Vagina (tissue), 2 donors: ENCODE measurements around the gene TPD52L1.
A peak's percentile ranks its signal among the peaks of the same experiment; 100 is the strongest.

Experiments used
- POLR2A ChIP-seq, 2 donors: fragments of 450-650 bp; IDR thresholded peaks; one replicate each; pipeline ENCODE4 v1.6.1; 2017; ENCODE audit warnings: antibody characterized with exemption in 2 of 2, mild to moderate bottlenecking in 2 of 2, moderate library complexity in 2 of 2
- POLR2AphosphoS5 ChIP-seq, 2 donors: sonication (generic); formaldehyde crosslinking; IDR thresholded peaks; one replicate each; pipeline ENCODE4 v1.9.0; 2017; ENCODE audit warnings: antibody characterized with exemption in 2 of 2, mild to moderate bottlenecking in 2 of 2, low read depth in 1 of 2; ENCODE audit not compliant: insufficient read depth in 1 of 2
- TF ChIP-seq, protein P1 (sequence below), 3 experiments: fragments of 450-650 bp in 2 of 3; fragments of 200-600 bp in 1 of 3; sonication (generic) in 1 of 3; IDR thresholded peaks; one replicate each; pipeline ENCODE4 v1.5.1; 2017 to 2019; ENCODE audit warnings: antibody characterized with exemption in 3 of 3, mild to moderate bottlenecking in 2 of 3, moderate library complexity in 2 of 3

DNA sequence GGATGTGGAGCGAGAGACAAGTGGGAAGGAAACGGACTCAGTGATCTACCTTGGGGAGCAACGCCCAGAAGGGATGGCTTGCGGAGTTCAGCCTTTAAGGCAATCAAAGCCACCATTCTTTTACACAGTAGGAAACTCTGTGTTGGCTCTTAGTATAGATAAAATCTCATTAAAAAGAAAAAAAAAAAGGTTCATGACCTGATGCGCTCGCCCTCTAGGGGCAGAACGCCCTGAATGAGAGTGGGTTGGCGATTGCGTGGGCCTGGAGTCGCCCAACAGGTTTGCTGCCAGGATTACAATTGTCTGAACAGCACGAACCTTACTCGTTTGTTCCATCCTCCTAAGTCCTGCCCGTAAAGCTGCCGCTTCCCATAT, 1.2 kb downstream of the TPD52L1 start:
- TF ChIP-seq POLR2A (IDR thresholded peaks at IDR 0.05), result no peak
- TF ChIP-seq, protein P1, sequence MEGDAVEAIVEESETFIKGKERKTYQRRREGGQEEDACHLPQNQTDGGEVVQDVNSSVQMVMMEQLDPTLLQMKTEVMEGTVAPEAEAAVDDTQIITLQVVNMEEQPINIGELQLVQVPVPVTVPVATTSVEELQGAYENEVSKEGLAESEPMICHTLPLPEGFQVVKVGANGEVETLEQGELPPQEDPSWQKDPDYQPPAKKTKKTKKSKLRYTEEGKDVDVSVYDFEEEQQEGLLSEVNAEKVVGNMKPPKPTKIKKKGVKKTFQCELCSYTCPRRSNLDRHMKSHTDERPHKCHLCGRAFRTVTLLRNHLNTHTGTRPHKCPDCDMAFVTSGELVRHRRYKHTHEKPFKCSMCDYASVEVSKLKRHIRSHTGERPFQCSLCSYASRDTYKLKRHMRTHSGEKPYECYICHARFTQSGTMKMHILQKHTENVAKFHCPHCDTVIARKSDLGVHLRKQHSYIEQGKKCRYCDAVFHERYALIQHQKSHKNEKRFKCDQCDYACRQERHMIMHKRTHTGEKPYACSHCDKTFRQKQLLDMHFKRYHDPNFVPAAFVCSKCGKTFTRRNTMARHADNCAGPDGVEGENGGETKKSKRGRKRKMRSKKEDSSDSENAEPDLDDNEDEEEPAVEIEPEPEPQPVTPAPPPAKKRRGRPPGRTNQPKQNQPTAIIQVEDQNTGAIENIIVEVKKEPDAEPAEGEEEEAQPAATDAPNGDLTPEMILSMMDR (IDR thresholded peaks at IDR 0.05), result no peak
- TF ChIP-seq POLR2AphosphoS5 (IDR thresholded peaks at IDR 0.05; ENCODE audit: insufficient read depth in 1 of 2, low read depth in 1 of 2), result peak in 1 of 2 donors; percentile 54
